Right renal cortex interstitium (tissue), 3 donors: ENCODE measurements around the gene SLC30A1. TPM values are rescaled to one million over a fixed set of nuclear protein-coding genes. Genes with fewer than 3 reads are reported as not detected.
"Not testable (repeated sequence)": the region's sequence is repeated elsewhere in the genome, so short reads cannot be mapped to it uniquely, and the experiment has no call there.

Experiments
- DNase-seq, 3 donors: peaks; one replicate each; pipeline ENCODE4 v3.0.0-alpha.2; 2013; ENCODE audit warnings: low read depth in 3 of 3, low spot score in 2 of 3
- polyA plus RNA-seq, 3 donors: library from polyadenylated mRNA; unstranded; fragments of 120-200 nt; gene quantifications; one replicate each; pipeline ENCODE4 v1.2.1, GENCODE V29; 2013; ENCODE audit not compliant: insufficient read length in 3 of 3

Gene SLC30A1
- polyA plus RNA-seq = 10 to 100 TPM; 34.3 to 37.5 (median 34.6) TPM

- peak; percentile 86 to 95 (median 91) for DNase-seq
Observed at GRCh38 chr1:211578640-211579439, at the start of gene SLC30A1. Gene SLC30A1, minus strand, starts transcription at chr1:211579161. Its CDS starts 549 bp downstream, at chr1:211578612.

- no peak for DNase-seq
Observed at GRCh38 chr1:211628417-211628816, 49.5 kb upstream of the SLC30A1 start.

GRCh38 chr1:211627259-211627658 lies 48.3 kb upstream of the SLC30A1 start:
- DNase-seq = no peak

GRCh38 chr1:211625866-211626265 lies 46.9 kb upstream of the SLC30A1 start:
- DNase-seq = not testable (repeated sequence)

- no peak for DNase-seq
Observed at GRCh38 chr1:211625040-211625439, 46.1 kb upstream of the SLC30A1 start.

- no peak for DNase-seq
Observed at GRCh38 chr1:211623515-211623914, 44.6 kb upstream of the SLC30A1 start.

- DNase-seq = no peak
Observed at GRCh38 chr1:211621447-211622198, 42.7 kb upstream of the SLC30A1 start.

GRCh38 chr1:211620097-211620496 lies 41.1 kb upstream of the SLC30A1 start:
- DNase-seq = no peak

GRCh38 chr1:211619033-211619996 lies 40.4 kb upstream of the SLC30A1 start:
- no peak for DNase-seq

- no peak for DNase-seq
Observed at GRCh38 chr1:211616965-211617297, 38.0 kb upstream of the SLC30A1 start.

GRCh38 chr1:211616231-211616964 lies 37.4 kb upstream of the SLC30A1 start:
- DNase-seq = no peak

GRCh38 chr1:211614615-211615014 lies 35.7 kb upstream of the SLC30A1 start:
- no peak for DNase-seq

- no peak for DNase-seq
Observed at GRCh38 chr1:211613951-211614350, 35.0 kb upstream of the SLC30A1 start.

GRCh38 chr1:211613108-211613947 lies 34.4 kb upstream of the SLC30A1 start:
- DNase-seq = no peak

- no peak for DNase-seq
Observed at GRCh38 chr1:211612786-211613107, 33.8 kb upstream of the SLC30A1 start.

GRCh38 chr1:211611818-211612217 lies 32.9 kb upstream of the SLC30A1 start:
- no peak for DNase-seq

- DNase-seq = no peak
Observed at GRCh38 chr1:211610779-211611556, 32.0 kb upstream of the SLC30A1 start.
